ENCODE measurements around the gene DNAJC5. TPM values are rescaled to one million over a fixed set of nuclear protein-coding genes. Genes with fewer than 3 reads are reported as not detected.
A peak's percentile ranks its signal among the peaks of the same experiment; 100 is the strongest.
"Not testable (repeated sequence)": the region's sequence is repeated elsewhere in the genome, so short reads cannot be mapped to it uniquely, and the experiment has no call there.

Gene DNAJC5
- total RNA-seq, 1 donor from 2014 or later = 44.2 TPM

DNA sequence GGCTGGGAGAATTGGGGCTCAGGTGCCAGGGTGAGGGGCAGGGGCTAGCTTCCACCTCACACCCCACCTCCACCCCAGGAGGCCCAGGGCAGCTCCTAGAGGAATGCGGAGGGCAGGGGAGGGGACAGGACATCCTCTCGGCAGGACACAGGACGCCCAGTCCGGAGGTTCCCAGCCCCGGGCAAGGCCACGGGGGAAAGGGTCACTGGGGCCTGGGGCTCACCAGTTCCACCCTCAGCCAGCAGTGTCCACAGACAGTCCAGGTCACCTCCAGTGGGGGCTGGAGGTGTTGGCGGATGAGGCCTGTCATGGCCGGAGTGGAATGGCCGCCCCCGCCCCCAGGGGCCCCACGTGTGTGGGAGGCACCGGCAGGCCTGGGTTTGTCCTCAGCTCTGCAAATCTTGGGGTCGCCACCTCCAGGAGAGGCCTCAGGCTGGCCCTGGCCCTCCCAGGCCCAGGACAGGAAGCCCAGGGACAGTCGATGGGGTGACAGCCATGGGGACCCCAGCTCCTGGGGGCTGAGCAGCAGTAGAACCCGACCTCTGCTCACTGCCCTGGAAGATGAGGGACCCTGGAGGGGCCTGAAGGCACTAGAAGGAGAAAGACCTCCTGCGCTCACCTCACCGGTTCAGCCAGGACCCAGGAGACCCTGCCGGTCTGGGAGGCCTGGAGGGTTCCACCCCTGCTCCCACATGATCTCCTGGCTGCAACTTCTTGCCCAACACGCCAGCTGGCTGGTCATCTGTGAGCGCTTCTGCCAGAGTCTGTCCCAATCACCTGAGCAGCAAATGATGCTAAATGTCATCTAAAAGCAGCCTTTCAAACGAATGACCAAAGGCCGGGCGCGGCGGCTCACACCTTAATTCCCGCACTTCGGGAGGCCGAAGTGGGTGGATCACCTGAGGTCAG, 46.7 kb upstream of the DNAJC5 start:
- no peak for DNase-seq (ENCODE audit: low spot score)
- Mint-ChIP-seq H3K4me1 (ENCODE audit: low read depth) (peaks cover 6% of the 10 kb centered on the region), H3K36me3 (ENCODE audit: low read depth) (peaks cover 1% of the 10 kb centered on the region), H3K4me3 (ENCODE audit: unreplicated experiment) (no peak overlapping the region), H3K27ac (ENCODE audit: unreplicated experiment) (no peak overlapping the region), H3K27me3 (ENCODE audit: low read depth) (peaks cover 2% of the 10 kb centered on the region), H3K9me3 (ENCODE audit: low read depth) (no peaks in the 10 kb centered on the region)
- TF ChIP-seq, protein P1, sequence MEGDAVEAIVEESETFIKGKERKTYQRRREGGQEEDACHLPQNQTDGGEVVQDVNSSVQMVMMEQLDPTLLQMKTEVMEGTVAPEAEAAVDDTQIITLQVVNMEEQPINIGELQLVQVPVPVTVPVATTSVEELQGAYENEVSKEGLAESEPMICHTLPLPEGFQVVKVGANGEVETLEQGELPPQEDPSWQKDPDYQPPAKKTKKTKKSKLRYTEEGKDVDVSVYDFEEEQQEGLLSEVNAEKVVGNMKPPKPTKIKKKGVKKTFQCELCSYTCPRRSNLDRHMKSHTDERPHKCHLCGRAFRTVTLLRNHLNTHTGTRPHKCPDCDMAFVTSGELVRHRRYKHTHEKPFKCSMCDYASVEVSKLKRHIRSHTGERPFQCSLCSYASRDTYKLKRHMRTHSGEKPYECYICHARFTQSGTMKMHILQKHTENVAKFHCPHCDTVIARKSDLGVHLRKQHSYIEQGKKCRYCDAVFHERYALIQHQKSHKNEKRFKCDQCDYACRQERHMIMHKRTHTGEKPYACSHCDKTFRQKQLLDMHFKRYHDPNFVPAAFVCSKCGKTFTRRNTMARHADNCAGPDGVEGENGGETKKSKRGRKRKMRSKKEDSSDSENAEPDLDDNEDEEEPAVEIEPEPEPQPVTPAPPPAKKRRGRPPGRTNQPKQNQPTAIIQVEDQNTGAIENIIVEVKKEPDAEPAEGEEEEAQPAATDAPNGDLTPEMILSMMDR (IDR thresholded peaks at IDR 0.05) = no peak

DNA sequence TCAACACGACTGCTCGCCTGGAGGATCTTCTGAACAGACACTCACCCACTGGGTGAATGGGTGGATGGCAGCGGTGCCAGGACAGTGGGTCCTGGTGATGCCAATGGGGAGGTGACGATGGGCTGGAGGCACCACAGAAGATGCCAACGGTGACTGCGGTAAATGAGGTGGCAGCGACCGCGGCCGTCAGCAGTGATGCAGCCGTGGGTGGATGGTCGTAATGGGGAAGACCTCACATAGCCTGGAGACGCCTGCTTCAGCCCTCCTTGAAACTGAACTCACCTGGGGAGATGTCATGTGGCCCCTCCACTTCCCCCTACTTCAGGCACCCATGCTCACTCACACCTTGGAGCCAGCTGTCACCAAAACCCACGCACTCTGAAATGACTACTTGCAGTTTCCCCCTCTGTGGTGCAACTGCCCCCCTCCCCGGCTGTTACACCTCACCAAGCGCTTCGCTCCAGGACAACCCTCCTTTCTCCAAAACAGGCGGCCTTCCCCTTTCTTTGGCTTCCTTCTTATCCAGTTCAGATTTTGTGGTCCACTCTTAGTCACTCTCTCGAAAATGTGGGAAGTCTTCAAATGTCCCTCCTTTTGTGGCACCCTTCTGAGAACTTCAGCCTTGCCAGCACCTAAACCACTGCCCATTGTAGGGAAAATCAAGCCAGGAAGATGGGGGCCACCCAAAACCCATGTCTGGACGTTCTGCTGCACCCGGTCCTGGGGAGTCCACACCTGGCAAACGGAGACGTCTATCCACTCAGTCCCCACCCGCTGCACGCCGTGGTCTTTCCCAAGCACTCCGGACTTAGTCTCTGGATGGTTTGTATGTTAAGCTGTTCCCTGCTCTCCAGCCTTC, 44.0 kb upstream of the DNAJC5 start:
- Mint-ChIP-seq H3K9me3 (ENCODE audit: low read depth) (no peaks in the 10 kb centered on the region), H3K27ac (ENCODE audit: unreplicated experiment) (no peak overlapping the region), H3K4me3 (ENCODE audit: unreplicated experiment) (no peak overlapping the region), H3K27me3 (ENCODE audit: low read depth) (no peaks in the 10 kb centered on the region), H3K4me1 (ENCODE audit: low read depth) (peaks cover 8% of the 10 kb centered on the region), H3K36me3 (ENCODE audit: low read depth) (no peaks in the 10 kb centered on the region)
- TF ChIP-seq, protein P1 (IDR thresholded peaks at IDR 0.05) = no peak
- DNase-seq (ENCODE audit: low spot score) = no peak

DNA sequence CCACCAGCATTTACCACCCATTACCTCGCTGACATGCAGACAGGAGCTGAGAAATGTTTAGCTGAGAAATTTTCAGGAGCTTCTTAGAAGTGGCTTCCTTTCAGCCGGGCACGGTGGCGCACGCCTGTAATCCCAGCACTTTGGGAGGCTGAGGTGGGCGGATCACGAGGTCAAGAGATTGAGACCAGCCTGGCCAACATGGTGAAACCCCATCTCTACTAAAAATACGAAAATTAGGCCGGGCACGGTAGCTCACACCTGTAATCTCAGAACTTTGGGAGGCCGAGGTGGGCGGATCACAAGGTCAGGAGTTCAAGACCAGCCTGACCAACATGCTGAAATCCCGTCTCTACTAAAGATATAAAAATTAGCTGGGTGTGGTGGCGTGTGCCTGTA, 43.4 kb upstream of the DNAJC5 start:
- H3K9me3 Mint-ChIP-seq (ENCODE audit: low read depth); H3K4me3 Mint-ChIP-seq (ENCODE audit: unreplicated experiment); H3K4me1 Mint-ChIP-seq (ENCODE audit: low read depth); H3K27ac Mint-ChIP-seq (ENCODE audit: unreplicated experiment); H3K27me3 Mint-ChIP-seq (ENCODE audit: low read depth); DNase-seq (ENCODE audit: low spot score); H3K36me3 Mint-ChIP-seq (ENCODE audit: low read depth): not testable (repeated sequence)

DNA sequence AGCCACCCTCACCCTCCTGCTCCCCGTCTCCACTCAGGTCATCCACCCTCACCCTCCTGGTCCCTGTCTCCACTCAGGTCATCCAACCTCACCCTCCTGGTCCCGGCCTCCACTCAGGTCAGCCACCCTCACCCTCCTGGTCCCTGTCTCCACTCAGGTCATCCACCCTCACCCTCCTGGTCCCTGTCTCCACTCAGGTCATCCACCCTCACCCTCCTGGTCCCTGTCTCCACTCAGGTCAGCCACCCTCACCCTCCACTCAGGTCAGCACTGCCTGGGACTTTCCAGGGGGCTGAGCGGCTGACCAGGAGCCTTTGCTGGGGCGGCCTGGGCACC, 41.2 kb upstream of the DNAJC5 start:
- peaks cover 14% of the 10 kb centered on the region for H3K4me1 Mint-ChIP-seq (ENCODE audit: low read depth)
- DNase-seq (ENCODE audit: low spot score); H3K4me3 Mint-ChIP-seq (ENCODE audit: unreplicated experiment); H3K27me3 Mint-ChIP-seq (ENCODE audit: low read depth); H3K36me3 Mint-ChIP-seq (ENCODE audit: low read depth); H3K9me3 Mint-ChIP-seq (ENCODE audit: low read depth): not testable (repeated sequence)
- H3K27ac Mint-ChIP-seq (ENCODE audit: unreplicated experiment) = peak overlapping the region; percentile 63

DNA sequence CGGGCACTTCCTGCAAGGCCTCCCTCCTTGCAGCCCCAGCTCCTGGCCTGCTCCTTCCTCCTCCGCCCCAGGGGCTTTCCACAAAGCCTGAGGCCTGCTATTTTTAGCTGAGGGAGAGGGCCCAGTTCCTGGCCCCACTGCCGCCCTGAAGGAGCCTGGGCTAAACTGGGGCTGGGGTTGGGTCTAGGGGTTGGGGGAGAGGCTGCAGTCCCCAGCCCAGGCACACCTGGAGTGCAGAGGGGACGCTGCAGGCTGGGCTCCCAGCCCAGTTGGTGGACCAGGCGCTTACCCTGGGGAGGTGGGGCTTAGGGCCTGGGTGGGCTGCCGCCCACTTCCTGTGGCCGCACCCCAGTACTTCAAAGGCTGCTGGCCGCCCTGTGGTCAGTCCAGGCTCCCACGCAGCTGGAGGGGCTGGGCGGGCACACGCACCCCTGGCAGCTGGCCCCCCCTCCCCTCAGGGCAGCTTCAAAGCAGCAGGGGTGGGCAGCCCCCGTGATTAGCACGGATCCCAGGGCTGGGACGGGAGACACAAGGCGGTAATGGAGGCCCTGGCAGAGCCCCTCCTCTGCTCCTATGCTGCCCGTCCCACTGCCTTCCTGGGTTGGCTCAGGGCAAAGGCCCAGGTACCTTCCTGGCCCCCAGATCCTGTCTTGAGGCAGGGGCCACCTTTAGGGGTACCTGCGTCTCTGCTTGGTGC, 40.7 kb upstream of the DNAJC5 start:
- Mint-ChIP-seq H3K4me1 (ENCODE audit: low read depth) (peaks cover 19% of the 10 kb centered on the region), H3K4me3 (ENCODE audit: unreplicated experiment) (no peak overlapping the region), H3K9me3 (ENCODE audit: low read depth) (no peaks in the 10 kb centered on the region), H3K27me3 (ENCODE audit: low read depth) (no peaks in the 10 kb centered on the region), H3K36me3 (ENCODE audit: low read depth) (no peaks in the 10 kb centered on the region), H3K27ac (ENCODE audit: unreplicated experiment) (peak overlapping the region; percentile 63)
- TF ChIP-seq, protein P1 (IDR thresholded peaks at IDR 0.05) = no peak
- DNase-seq (ENCODE audit: low spot score) = no peak
